Epithelial cell of prostate (primary cell): ENCODE data around the gene GREB1.

ENCODE experiments used
- DNase-seq: peaks from one replicate; pipeline ENCODE4 v3.0.0-alpha.2; 2011; ENCODE audit warnings: low read depth, low spot score
- H3K27ac ChIP-seq: fragments of 450-650 bp; 2 replicates; pipeline ENCODE4 v1.5.1; 2017; ENCODE audit warnings: mild to moderate bottlenecking

GREB1 gene

GRCh38 chr2:11677136-11678055 lies 143.6 kb downstream of the GREB1 start:
- no peak for DNase-seq
- no peak overlapping the region for H3K27ac ChIP-seq

GRCh38 chr2:11678306-11678960 lies 144.6 kb downstream of the GREB1 start:
- DNase-seq, result no peak
- H3K27ac ChIP-seq, result no peak overlapping the region

GRCh38 chr2:11679016-11679415 lies 145.2 kb downstream of the GREB1 start:
- no peak overlapping the region for H3K27ac ChIP-seq
- no peak for DNase-seq

GRCh38 chr2:11679486-11680181 lies 145.8 kb downstream of the GREB1 start:
- DNase-seq, result no peak
- H3K27ac ChIP-seq, result no peak overlapping the region

- no peak overlapping the region for H3K27ac ChIP-seq
- no peak for DNase-seq
These were observed 146.5 kb downstream of the GREB1 start for GRCh38 chr2:11680182-11680900.

GRCh38 chr2:11680901-11681721 lies 147.3 kb downstream of the GREB1 start:
- H3K27ac ChIP-seq, result no peak overlapping the region
- no peak for DNase-seq

GRCh38 chr2:11681722-11682589 lies 148.1 kb downstream of the GREB1 start:
- no peak for DNase-seq

GRCh38 chr2:11682590-11682915 lies 148.7 kb downstream of the GREB1 start:
- no peak overlapping the region for H3K27ac ChIP-seq
- DNase-seq, result no peak

More at GRCh38 chr2:11681722-11682589, 148.1 kb downstream of the GREB1 start:
- H3K27ac ChIP-seq, result no peak overlapping the region

GRCh38 chr2:11683476-11683875 lies 149.6 kb downstream of the GREB1 start:
- DNase-seq, result no peak
- H3K27ac ChIP-seq, result no peak overlapping the region

- H3K27ac ChIP-seq, result no peak overlapping the region
- DNase-seq, result no peak
These were observed 150.1 kb downstream of the GREB1 start for GRCh38 chr2:11683966-11684365.

GRCh38 chr2:11684894-11685460 lies 151.1 kb downstream of the GREB1 start:
- H3K27ac ChIP-seq, result no peak overlapping the region
- no peak for DNase-seq

GRCh38 chr2:11685906-11686470 lies 152.1 kb downstream of the GREB1 start:
- no peak overlapping the region for H3K27ac ChIP-seq
- DNase-seq, result no peak

GRCh38 chr2:11687736-11688135 lies 153.9 kb downstream of the GREB1 start:
- no peak for DNase-seq
- no peak overlapping the region for H3K27ac ChIP-seq

GRCh38 chr2:11688222-11689069 lies 154.6 kb downstream of the GREB1 start:
- no peak for DNase-seq
- no peak overlapping the region for H3K27ac ChIP-seq

- DNase-seq, result no peak
- no peak overlapping the region for H3K27ac ChIP-seq
These were observed 157.3 kb downstream of the GREB1 start for GRCh38 chr2:11691076-11691660.
